Left cardiac atrium (tissue), 4 donors: ENCODE results near the gene TRIOBP. TPM values are rescaled to one million over a fixed set of nuclear protein-coding genes. Genes with fewer than 3 reads are reported as not detected.
"Not testable (repeated sequence)": the region's sequence is repeated elsewhere in the genome, so short reads cannot be mapped to it uniquely, and the experiment has no call there.

Experiments used
- ATAC-seq, 2 donors: fragments of 200-7000 bp; cut with Tn5 transposase; one replicate each; pipeline ENCODE4 v1.9.1; 2020; ENCODE audit warnings: mild to moderate bottlenecking in 2 of 2, moderate library complexity in 2 of 2
- DNase-seq: peaks from one replicate; pipeline ENCODE4 v3.0.0-alpha.2; 2020
- intact Hi-C, 2 donors: fragments of 100-400 bp; cut with DNase I; formaldehyde crosslinking; loops; one replicate each; pipeline versions ENCODE4 v1.14.1 to v1.15.1; 2022 to 2023
- total RNA-seq, 2 donors: library from RNA; stranded (reverse); fragmentation: NEBNext Ultra II Directional; extraction: Animal tissue kit (Norgen Biotek cat#: 25700); gene quantifications; one replicate each; pipeline ENCODE4 v1.2.1, GENCODE V29; 2021
- donor health status: DM: no; HTN: yes; CAD: no.
- donor health status: DM: no; HTN: yes; CAD: no; lungs with severe emphysema.
- donor health status: DM: yes; HTN: yes; CAD: no.
- donor health status: Dilated cardiomyopathy.

Gene TRIOBP
- total RNA-seq, 2 donors from 2014 or later = 83.5 to 118 TPM

DNA sequence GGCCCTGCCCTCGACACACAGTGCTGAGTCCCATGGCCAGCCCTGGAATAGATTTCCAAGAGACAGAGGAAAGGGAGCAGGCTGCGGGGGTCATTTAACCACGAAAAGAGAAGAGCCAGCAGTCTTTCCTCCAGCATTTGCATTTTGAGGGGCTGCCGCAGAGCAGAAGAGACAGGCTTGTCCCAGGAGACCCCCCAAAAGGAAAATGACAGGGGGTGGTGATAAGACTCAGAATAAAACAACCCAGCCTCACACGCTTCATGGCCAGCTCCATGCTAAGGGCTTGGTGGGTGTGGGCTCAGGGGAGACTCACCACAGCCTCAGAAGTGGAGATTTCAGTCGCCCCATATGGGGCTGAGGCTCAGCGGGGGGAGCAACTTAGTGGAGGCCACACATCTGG lies 16.9 kb downstream of the TRIOBP start:
- intact Hi-C loops = no loop called here

GRCh38 chr22:37714634-37715033 lies 17.8 kb downstream of the TRIOBP start:
- DNase-seq (no peak), ATAC-seq (no peak)

More for the DNA sequence above, 16.9 kb downstream of the TRIOBP start:
- DNase-seq = no peak
- ATAC-seq = no peak

DNA sequence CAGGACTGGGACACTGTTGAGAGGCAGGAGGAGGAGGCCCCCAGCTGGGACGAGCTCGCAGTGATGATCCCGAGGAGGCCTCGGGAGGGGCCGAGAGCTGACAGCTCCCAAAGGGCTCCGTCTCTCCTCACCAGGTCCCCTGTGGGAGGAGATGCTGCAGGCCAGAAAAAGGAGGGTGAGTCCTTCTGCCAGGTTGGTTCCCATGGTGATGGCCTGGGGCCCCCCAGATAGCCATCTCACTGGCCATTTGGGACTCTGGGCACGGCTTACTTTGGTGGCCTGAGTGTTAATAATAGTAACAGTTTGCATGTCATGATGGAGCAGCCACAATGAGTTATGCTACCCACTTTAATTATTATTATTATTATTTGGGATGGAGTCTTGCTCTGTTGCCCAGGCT lies 18.9 kb downstream of the TRIOBP start:
- ATAC-seq = no peak
- no peak for DNase-seq
- intact Hi-C loops = no loop called here

More at GRCh38 chr22:37714634-37715033, 17.8 kb downstream of the TRIOBP start:
- intact Hi-C loops = no loop called here

GRCh38 chr22:37716708-37717107 lies 19.9 kb downstream of the TRIOBP start:
- intact Hi-C loops = no loop called here
- ATAC-seq (no peak), DNase-seq (no peak)

- intact Hi-C loops, DNase-seq, ATAC-seq: not testable (repeated sequence)
Measured at GRCh38 chr22:37717235-37717634, 20.4 kb downstream of the TRIOBP start.

- DNase-seq, intact Hi-C loops, ATAC-seq: not testable (repeated sequence)
Measured at GRCh38 chr22:37717746-37718305, 21.0 kb downstream of the TRIOBP start.

GRCh38 chr22:37725551-37726240 lies 28.8 kb downstream of the TRIOBP start:
- DNase-seq (no peak), ATAC-seq (no peak)
- intact Hi-C loops = no loop called here

DNA sequence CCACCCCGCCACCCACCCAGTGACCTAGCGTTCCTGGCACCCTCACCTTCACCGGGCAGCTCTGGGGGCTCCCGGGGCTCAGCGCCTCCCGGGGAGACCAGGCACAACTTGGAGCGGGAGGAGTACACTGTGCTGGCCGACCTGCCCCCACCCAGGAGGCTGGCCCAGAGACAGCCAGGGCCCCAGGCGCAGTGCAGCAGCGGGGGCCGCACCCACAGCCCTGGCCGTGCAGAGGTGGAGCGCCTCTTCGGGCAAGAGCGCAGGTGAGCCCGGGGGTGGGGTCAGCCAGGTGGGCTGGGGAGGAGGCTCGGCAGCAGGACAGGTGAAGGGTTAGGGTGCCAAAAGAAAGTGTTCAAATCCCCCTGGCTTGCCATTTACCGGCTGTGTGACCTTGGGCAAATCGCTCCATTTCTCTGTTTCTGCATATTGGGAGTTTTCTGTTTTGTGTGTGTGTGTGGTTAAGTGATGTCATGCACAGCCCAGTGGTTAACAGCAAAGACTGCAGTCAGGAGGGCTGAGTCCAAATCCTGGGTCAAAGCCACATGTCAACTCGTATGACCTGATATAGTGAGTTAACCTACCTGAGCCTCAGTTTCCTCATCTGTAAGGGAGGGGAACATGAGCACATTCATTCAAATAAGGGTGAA lies 29.5 kb downstream of the TRIOBP start:
- DNase-seq = no peak
- intact Hi-C loops = no loop called here
- ATAC-seq = peak in 1 of 2 donors; percentile 31

- intact Hi-C loops = no loop called here
- ATAC-seq = peak in 1 of 2 donors; percentile 31
- DNase-seq = no peak
Measured at GRCh38 chr22:37728620-37729019, 31.8 kb downstream of the TRIOBP start.

- DNase-seq (no peak), ATAC-seq (no peak)
Measured at GRCh38 chr22:37731804-37732471, 35.1 kb downstream of the TRIOBP start.

DNA sequence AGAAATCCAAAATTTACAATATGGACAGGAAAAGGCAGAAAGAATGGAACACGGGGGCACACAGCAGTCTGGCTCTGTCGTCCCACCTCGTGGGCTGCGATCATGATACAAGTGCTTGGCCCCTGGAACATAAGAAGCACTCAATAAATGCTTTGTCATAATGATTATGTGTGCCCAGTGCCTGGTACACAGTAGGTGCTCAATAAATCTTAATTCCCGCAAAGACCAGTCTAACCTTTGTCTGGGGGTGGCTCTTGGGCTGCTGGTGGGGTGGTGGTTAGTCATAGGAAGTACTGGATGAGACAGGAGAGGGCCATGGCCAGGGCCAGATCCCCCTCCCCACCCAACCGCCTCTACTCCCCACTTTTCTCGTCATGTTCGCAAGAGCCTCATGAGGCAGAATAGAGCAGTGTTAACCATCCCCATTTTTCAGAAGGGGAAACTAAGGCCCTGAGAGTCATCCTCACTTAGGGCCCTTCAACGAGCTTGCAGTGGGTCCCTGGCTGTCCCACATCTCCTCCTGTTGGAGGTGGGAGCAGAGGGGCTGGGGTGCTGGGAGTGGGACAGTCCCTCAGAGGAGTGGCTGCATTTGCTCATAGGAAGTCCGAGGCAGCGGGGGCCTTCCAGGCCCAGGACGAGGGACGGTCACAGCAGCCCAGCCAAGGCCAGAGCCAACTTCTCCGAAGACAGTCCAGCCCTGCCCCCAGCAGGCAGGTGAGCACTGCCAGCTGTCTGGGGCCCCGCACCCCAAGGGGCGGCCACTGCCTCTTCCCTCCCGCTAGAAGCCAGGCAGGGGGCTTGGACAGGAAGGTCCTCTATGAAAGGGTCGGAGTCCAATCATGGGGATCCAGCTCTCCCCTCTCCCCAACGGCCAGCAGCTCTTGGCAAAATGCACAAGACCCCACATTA lies 36.1 kb downstream of the TRIOBP start:
- ATAC-seq (no peak), DNase-seq (peak; percentile 18)
- intact Hi-C loops = no loop called here

More at GRCh38 chr22:37731804-37732471, 35.1 kb downstream of the TRIOBP start:
- intact Hi-C loops = no loop called here

GRCh38 chr22:37733625-37734401 lies 37.0 kb downstream of the TRIOBP start:
- ATAC-seq (peak in 1 of 2 donors; percentile 12), DNase-seq (peak; percentile 25)
- intact Hi-C loops = no loop called here

DNA sequence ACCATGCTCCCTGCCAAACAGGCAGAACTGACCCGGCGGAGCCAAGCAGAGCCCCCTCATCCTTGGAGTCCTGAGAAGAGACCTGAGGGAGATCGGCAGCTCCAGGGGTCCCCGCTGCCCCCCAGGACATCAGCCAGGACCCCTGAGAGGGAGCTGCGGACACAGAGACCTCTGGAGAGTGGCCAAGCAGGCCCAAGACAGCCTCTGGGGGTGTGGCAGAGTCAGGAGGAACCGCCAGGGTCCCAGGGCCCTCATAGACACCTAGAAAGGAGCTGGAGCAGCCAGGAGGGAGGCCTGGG lies 37.5 kb downstream of the TRIOBP start:
- intact Hi-C loops = no loop called here
- DNase-seq (peak; percentile 18), ATAC-seq (no peak)

- DNase-seq = peak; percentile 62
- peak; percentile 12 to 27 for ATAC-seq
- intact Hi-C loops = loop anchor here in 1 of 2 donors (5.0 kb wide), 1 partner anchor 48 kb away; the partner anchor contains the start of gene NOL12
Measured at GRCh38 chr22:37734964-37735451, 38.2 kb downstream of the TRIOBP start.

DNA sequence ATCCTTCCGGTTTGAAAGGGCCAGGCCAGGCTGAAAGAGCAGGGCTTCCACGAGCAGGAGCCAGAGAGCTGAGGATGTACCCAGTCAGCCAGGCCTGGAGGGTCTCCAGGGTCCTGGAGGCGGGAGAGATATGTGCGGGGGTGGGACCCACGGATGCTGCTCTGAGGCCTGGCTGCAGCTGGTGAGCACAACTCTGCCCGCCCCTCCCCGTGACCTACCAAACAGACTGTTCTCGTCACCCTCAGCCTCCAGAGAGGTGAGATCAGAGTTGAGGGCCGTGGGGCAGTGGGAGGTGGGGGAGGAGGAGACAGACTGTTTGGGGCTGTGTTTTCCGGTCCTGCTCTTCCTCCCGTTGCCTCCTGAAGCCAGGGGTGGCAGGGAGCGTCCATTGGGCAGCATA lies 42.2 kb downstream of the TRIOBP start:
- peak; percentile 85 for DNase-seq
- ATAC-seq = peak; percentile 43 to 72
- intact Hi-C loops = loop anchor here in 1 of 2 donors (5.0 kb wide), 1 partner anchor 52 kb away; the partner anchor contains the start of gene NOL12

- DNase-seq = peak; percentile 49
- intact Hi-C loops = loop anchor here (5.0 kb wide), 1 partner anchor 52 kb away; the partner anchor contains the start of gene NOL12 (in 2 of the 2)
- peak in 1 of 2 donors; percentile 7 for ATAC-seq
Measured at GRCh38 chr22:37739611-37740049, 42.8 kb downstream of the TRIOBP start.

DNA sequence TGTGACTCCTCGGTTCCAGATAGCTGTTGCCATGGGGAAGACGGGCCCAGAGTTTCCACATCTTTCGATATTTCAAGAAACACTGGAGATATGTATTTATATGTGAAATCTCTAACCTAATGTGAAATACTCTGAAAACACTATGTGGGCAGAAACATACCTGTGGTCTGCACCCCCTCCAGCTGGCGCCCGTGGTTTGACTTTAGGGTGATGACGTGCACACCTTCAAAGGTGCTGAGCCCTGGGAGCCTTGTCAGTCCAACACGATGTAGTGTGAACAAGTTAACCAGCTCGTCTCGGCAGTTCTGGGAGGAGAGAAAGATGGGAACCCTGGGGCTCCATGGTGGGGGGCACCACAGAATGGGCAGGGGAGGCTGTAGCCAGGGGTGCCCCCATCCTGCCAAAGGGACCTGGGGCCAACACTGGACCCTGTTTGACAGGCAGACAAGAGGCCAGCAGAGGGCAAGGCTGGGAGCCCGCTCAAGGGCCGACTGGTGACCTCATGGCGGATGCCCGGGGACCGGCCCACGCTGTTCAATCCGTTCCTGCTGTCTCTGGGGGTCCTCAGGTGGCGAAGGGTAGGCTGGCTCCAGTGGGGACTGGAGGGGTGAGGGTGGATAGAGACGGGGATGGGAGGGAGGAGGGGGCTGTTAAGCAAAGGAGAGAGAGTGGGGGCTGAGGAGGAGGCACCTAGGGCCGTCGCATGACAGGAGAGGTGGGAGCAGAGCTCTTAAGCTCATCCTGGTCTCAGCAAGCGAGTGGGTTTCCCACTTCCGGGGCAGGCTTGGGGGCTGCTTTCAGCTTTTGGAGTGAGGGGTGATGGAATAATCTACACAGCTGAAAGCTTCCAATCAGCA lies 43.8 kb downstream of the TRIOBP start:
- peak; percentile 1 to 3 for ATAC-seq
- DNase-seq = no peak
- intact Hi-C loops = loop anchor here in 1 of 2 donors (5.0 kb wide), 1 partner anchor 53 kb away; the partner anchor contains the start of gene NOL12
